Mammary epithelial cell (primary cell): ENCODE measurements around the gene FANCG.

Source experiments
- EZH2 ChIP-seq: IDR thresholded peaks from 2 replicates; pipeline ENCODE4 v1.6.1; 2012; ENCODE audit warnings: low read length, inconsistent platforms, borderline replicate concordance
- TF ChIP-seq, protein P1 (sequence below), 2 donors: IDR thresholded peaks in 1 of 2; conservative IDR thresholded peaks in 1 of 2; 2 replicates each; pipeline ENCODE4 v1.5.1; 2011 to 2012; ENCODE audit warnings: inconsistent platforms in 2 of 2, low read length in 2 of 2, mild to moderate bottlenecking in 2 of 2, control low read depth in 1 of 2, low read depth in 1 of 2; ENCODE audit not compliant: insufficient read depth in 1 of 2; ENCODE audit errors: extremely low read depth in 1 of 2

DNA sequence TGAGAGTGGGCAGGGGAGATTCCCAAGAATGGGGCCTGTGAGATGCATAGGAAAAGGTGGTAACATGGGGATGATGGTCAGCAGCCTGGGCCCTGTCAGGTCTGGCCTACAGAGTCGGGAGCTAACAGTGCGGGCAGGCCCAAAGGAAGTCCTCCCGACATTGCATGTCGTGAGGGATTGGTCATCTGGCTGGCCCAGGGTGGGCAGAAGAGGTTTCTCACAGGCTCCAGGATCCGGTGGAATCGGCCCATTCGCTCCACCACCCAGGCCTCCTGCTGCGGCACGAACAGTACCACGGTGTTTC is 22.7 kb upstream of the FANCG start:
- TF ChIP-seq, protein P1, sequence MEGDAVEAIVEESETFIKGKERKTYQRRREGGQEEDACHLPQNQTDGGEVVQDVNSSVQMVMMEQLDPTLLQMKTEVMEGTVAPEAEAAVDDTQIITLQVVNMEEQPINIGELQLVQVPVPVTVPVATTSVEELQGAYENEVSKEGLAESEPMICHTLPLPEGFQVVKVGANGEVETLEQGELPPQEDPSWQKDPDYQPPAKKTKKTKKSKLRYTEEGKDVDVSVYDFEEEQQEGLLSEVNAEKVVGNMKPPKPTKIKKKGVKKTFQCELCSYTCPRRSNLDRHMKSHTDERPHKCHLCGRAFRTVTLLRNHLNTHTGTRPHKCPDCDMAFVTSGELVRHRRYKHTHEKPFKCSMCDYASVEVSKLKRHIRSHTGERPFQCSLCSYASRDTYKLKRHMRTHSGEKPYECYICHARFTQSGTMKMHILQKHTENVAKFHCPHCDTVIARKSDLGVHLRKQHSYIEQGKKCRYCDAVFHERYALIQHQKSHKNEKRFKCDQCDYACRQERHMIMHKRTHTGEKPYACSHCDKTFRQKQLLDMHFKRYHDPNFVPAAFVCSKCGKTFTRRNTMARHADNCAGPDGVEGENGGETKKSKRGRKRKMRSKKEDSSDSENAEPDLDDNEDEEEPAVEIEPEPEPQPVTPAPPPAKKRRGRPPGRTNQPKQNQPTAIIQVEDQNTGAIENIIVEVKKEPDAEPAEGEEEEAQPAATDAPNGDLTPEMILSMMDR (conservative IDR thresholded peaks at IDR 0.05 in 1 of 2, IDR thresholded peaks at IDR 0.05 in 1 of 2; ENCODE audit: extremely low read depth in 1 of 2, insufficient read depth in 1 of 2, low read depth in 1 of 2, low read length in 2 of 2) = no peak
- TF ChIP-seq EZH2 = no peak
